Testis (tissue), 2 donors: ENCODE results near the gene CADM1.

Source experiments
- CTCF ChIP-seq, 3 experiments: fragments of 450-650 bp in 2 of 3; fragments of 200-600 bp in 1 of 3; sonication (generic) in 1 of 3; IDR thresholded peaks; one replicate each; pipeline ENCODE4 v1.5.1; 2016 to 2019; ENCODE audit warnings: antibody characterized with exemption in 3 of 3, mild to moderate bottlenecking in 2 of 3, moderate library complexity in 1 of 3
- POLR2A ChIP-seq: fragments of 450-650 bp; IDR thresholded peaks from one replicate; pipeline ENCODE4 v1.6.1; 2017; ENCODE audit warnings: antibody characterized with exemption, mild to moderate bottlenecking, moderate library complexity

GRCh38 chr11:115161876-115162275, 342.3 kb downstream of the CADM1 start:
- TF ChIP-seq POLR2A, result no peak
- no peak for TF ChIP-seq CTCF (IDR thresholded peaks at IDR 0.05)
